OCI-LY1 (cell line): Measurements from ENCODE around the gene OLFM1.

Source experiments
- H2AFZ ChIP-seq: fragments of 200-600 bp; sonication (generic), shearing (Covaris generic); 2 replicates; pipeline ENCODE4 v1.6.0; 2014; ENCODE audit warnings: antibody characterized with exemption, mild to moderate bottlenecking, low read length
- H3F3A ChIP-seq: fragments of 200-600 bp; sonication (generic), shearing (Covaris generic); 2 replicates; pipeline ENCODE4 v1.6.0; 2014; ENCODE audit warnings: mild to moderate bottlenecking, antibody characterized with exemption, low read length, moderate library complexity; ENCODE audit not compliant: insufficient read depth
- H3K27ac ChIP-seq: fragments of 200-600 bp; sonication (generic); 2 replicates; pipeline ENCODE4 v1.5.1; 2014; ENCODE audit warnings: low read length, mixed run types, mild to moderate bottlenecking, low read depth; ENCODE audit not compliant: poor library complexity, severe bottlenecking
- H3K27me3 ChIP-seq: fragments of 200-600 bp; sonication (generic); 2 replicates; pipeline ENCODE4 v1.6.0; 2014; ENCODE audit warnings: antibody characterized with exemption, mild to moderate bottlenecking, low read length, moderate library complexity; ENCODE audit not compliant: insufficient read depth
- H3K36me3 ChIP-seq: fragments of 200-600 bp; sonication (generic); 2 replicates; pipeline ENCODE4 v1.6.1; 2014; ENCODE audit warnings: mild to moderate bottlenecking, antibody characterized with exemption, low read length, moderate library complexity, mixed read lengths; ENCODE audit not compliant: insufficient read depth
- H3K4me1 ChIP-seq: fragments of 200-600 bp; sonication (generic); 2 replicates; pipeline ENCODE4 v1.5.1; 2014; ENCODE audit warnings: mild to moderate bottlenecking, low read length, moderate library complexity; ENCODE audit not compliant: insufficient read depth, severe bottlenecking
- H3K4me2 ChIP-seq: fragments of 200-600 bp; sonication (generic), shearing (Covaris generic); 2 replicates; pipeline ENCODE4 v1.6.1; 2014; ENCODE audit warnings: low read length
- H3K4me3 ChIP-seq: fragments of 200-600 bp; sonication (generic); 2 replicates; pipeline ENCODE4 v1.5.1; 2014; ENCODE audit warnings: low read length, low read depth, mild to moderate bottlenecking, mixed read lengths; ENCODE audit not compliant: poor library complexity, severe bottlenecking
- H3K79me2 ChIP-seq: fragments of 200-600 bp; shearing (Covaris generic); 2 replicates; pipeline ENCODE4 v1.6.1; 2016; ENCODE audit warnings: mixed run types, low read length, mixed read lengths; ENCODE audit not compliant: insufficient read depth
- H3K9ac ChIP-seq: fragments of 200-600 bp; sonication (generic), shearing (Covaris generic); 2 replicates; pipeline ENCODE4 v1.6.1; 2014; ENCODE audit warnings: mild to moderate bottlenecking, low read length, mixed read lengths
- H3K9me2 ChIP-seq: fragments of 200-600 bp; sonication (generic), shearing (Covaris generic); 2 replicates; pipeline ENCODE4 v1.6.1; 2014; ENCODE audit warnings: low read depth, mild to moderate bottlenecking, low read length, mixed read lengths
- H3K9me3 ChIP-seq: fragments of 200-600 bp; shearing (Covaris generic); 2 replicates; pipeline ENCODE4 v1.6.1; 2014; ENCODE audit warnings: low read length, mixed read lengths
- H4K20me1 ChIP-seq: fragments of 200-600 bp; sonication (generic), shearing (Covaris generic); 2 replicates; pipeline ENCODE4 v1.6.0; 2016; ENCODE audit warnings: mild to moderate bottlenecking, low read length; ENCODE audit not compliant: insufficient read depth
- EZH2 ChIP-seq: fragments of 200-600 bp; sonication (generic), shearing (Covaris generic); IDR thresholded peaks from 2 replicates; pipeline ENCODE4 v1.8.0; 2017; ENCODE audit warnings: borderline replicate concordance, mixed run types, mild to moderate bottlenecking, antibody characterized with exemption, low read length, moderate library complexity, mixed read lengths
- TF ChIP-seq, protein P1 (sequence below): fragments of 200-600 bp; sonication (generic), shearing (Covaris generic); IDR thresholded peaks from 2 replicates; pipeline ENCODE4 v1.5.1; 2017; ENCODE audit warnings: mild to moderate bottlenecking, antibody characterized with exemption, low read length, moderate library complexity, mixed read lengths

Gene OLFM1

DNA sequence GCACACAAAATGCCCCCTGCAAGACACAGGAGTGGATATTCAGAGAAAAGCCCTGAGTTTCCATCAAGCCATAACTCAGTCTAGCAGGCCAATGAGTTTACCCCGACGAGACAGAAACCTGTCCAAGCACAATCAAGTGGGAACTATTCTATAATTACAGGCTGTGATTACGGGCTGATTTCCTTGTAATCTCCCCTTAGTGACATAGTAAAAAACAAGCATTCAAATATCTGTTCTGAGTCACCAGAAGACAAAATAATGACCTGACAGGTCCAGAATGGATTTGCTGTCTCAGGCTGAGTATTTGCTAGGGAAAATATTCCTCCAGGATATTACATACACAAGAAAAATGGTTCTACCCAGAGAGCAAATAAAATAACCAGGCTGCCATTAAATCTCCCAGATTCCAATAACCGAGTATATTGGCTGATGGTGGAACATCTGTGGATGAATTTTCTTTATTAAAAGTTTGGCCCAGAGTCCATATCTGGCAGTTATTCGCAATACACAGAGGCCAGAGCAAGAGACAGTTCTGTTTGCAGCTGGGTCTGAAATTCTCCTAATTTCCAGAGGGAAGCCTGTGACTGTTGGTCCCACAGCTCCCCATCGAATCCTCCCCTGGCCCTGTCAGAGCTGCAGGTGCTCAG, 35.8 kb downstream of the OLFM1 start:
- Histone ChIP-seq H3K4me3 (no peak overlapping the region), H3K27ac (no peak overlapping the region)
- TF ChIP-seq, protein P1, sequence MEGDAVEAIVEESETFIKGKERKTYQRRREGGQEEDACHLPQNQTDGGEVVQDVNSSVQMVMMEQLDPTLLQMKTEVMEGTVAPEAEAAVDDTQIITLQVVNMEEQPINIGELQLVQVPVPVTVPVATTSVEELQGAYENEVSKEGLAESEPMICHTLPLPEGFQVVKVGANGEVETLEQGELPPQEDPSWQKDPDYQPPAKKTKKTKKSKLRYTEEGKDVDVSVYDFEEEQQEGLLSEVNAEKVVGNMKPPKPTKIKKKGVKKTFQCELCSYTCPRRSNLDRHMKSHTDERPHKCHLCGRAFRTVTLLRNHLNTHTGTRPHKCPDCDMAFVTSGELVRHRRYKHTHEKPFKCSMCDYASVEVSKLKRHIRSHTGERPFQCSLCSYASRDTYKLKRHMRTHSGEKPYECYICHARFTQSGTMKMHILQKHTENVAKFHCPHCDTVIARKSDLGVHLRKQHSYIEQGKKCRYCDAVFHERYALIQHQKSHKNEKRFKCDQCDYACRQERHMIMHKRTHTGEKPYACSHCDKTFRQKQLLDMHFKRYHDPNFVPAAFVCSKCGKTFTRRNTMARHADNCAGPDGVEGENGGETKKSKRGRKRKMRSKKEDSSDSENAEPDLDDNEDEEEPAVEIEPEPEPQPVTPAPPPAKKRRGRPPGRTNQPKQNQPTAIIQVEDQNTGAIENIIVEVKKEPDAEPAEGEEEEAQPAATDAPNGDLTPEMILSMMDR = no peak

DNA sequence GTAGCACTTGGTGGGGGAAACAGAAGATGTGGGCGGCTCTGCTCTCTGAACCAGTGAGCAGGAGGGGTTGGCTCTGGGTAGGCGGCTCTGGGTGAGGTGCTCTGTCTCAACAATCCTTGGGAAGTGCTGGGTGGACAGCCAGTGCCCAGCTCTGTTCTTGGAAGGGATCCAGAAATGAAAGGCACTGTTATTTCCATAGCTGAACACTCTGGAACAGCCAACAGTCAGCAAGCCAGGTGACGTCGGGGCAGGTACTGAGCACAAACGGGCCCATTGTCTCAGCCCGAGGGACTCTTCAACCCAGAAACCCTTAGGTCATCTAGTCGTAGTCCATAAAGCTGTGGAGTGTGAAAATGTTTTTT, 36.3 kb downstream of the OLFM1 start:
- Histone ChIP-seq H3K27me3 (no peaks in the 10 kb centered on the region; the same call in 1 of the 2 replicates), H3K9me2 (no peaks in the 10 kb centered on the region)

More for the DNA sequence above, 35.8 kb downstream of the OLFM1 start:
- Histone ChIP-seq H3F3A (no peaks in the 10 kb centered on the region), H3K27me3 (no peaks in the 10 kb centered on the region; the same call in 1 of the 2 replicates), H3K36me3 (no peaks in the 10 kb centered on the region), H3K4me1 (no peaks in the 10 kb centered on the region), H3K9me3 (no peaks in the 10 kb centered on the region), H4K20me1 (no peaks in the 10 kb centered on the region), H3K9ac (no peak overlapping the region), H3K9me2 (no peaks in the 10 kb centered on the region), H2AFZ (no peak overlapping the region), H3K79me2 (no peaks in the 10 kb centered on the region), H3K4me2 (no peak overlapping the region)

DNA sequence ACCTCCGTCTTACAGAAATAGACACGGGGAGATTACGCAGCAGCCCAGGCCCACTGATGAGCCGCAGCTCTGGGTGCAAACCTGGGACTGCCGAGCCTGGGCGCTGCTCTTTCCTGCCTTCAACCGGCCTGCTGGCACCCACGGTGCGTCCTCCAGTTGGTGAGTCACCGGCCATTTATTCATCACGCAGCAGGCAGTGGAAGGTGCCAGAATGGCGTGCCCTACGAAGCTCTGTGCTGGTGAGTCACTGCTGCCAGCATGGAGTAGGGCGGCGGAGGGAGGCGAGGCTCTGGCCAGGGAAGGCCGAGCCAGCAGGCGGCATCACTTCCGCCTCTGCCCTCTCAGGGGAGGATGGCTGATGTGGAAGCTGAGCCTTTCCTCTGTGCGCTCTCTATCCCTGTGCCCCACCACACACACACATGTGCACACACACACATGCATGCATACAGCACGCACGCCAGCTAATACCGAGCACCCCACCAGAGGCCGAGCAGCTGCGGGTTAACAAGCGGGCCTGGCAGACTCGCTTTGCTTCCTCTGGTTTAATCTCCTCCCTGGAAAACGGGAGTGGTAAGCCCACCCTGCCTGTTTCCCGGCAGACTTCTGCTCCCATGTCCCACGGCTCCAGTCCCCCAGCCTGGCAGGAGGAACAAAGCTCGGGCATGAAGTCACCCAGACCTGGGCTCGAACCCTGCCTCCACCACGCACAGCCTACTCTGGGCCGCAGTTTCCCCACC, 39.2 kb downstream of the OLFM1 start:
- H3K36me3 ChIP-seq = no peaks in the 10 kb centered on the region
- no peak overlapping the region for H2AFZ ChIP-seq
- no peaks in the 10 kb centered on the region for H3K79me2 ChIP-seq
- H3K4me1 ChIP-seq = no peaks in the 10 kb centered on the region
- H3K27me3 ChIP-seq = peaks cover 7% of the 10 kb centered on the region; the same call in 1 of the 2 replicates
- no peaks in the 10 kb centered on the region for H3K9me2 ChIP-seq
- no peaks in the 10 kb centered on the region for H3F3A ChIP-seq
- H3K9me3 ChIP-seq = no peaks in the 10 kb centered on the region
- H3K4me2 ChIP-seq = no peak overlapping the region
- TF ChIP-seq, protein P1 = no peak
- TF ChIP-seq EZH2 = no peak
- no peak overlapping the region for H3K27ac ChIP-seq
- H3K4me3 ChIP-seq = no peak overlapping the region
- no peaks in the 10 kb centered on the region for H4K20me1 ChIP-seq
- no peak overlapping the region for H3K9ac ChIP-seq

More for the DNA sequence above, 36.3 kb downstream of the OLFM1 start:
- H3K4me2 ChIP-seq = no peak overlapping the region
- H3K4me3 ChIP-seq = no peak overlapping the region
- H3K9me3 ChIP-seq = no peaks in the 10 kb centered on the region
- no peak overlapping the region for H3K9ac ChIP-seq
- no peak overlapping the region for H3K27ac ChIP-seq
- no peaks in the 10 kb centered on the region for H4K20me1 ChIP-seq
- H3F3A ChIP-seq = no peaks in the 10 kb centered on the region
- H2AFZ ChIP-seq = no peak overlapping the region
- no peaks in the 10 kb centered on the region for H3K79me2 ChIP-seq
- no peaks in the 10 kb centered on the region for H3K4me1 ChIP-seq
- TF ChIP-seq EZH2 = no peak
- TF ChIP-seq, protein P1 = no peak
- no peaks in the 10 kb centered on the region for H3K36me3 ChIP-seq
